OCI-LY3 (cell line): ENCODE data around the gene TGDS.
"Not testable (repeated sequence)": the region's sequence is repeated elsewhere in the genome, so short reads cannot be mapped to it uniquely, and the experiment has no call there.

ENCODE experiments used
- H2AFZ ChIP-seq: fragments of 200-600, 300-600 bp; shearing (Covaris generic); 2 replicates; pipeline ENCODE4 v1.6.0; 2014; ENCODE audit warnings: antibody characterized with exemption, low read depth, low read length
- H3K27ac ChIP-seq: fragments of 200-600, 300-600 bp; sonication (generic); 2 replicates; pipeline ENCODE4 v1.5.1; 2014; ENCODE audit warnings: mild to moderate bottlenecking, low read length, moderate library complexity, mixed read lengths
- H3K27me3 ChIP-seq: fragments of 200-600, 300-600 bp; sonication (generic); 2 replicates; pipeline ENCODE4 v1.6.1; 2014; ENCODE audit warnings: low read depth, low read length, mixed read lengths
- H3K36me3 ChIP-seq: fragments of 200-600, 300-600 bp; sonication (generic); replicated peaks from 2 replicates; pipeline ENCODE3; 2014; ENCODE audit warnings: low read depth, low read length, mixed read lengths
- H3K4me1 ChIP-seq: fragments of 300-600, 200-600 bp; sonication (generic); 2 replicates; pipeline ENCODE4 v1.6.1; 2014; ENCODE audit warnings: low read length, mixed read lengths
- H3K4me2 ChIP-seq: fragments of 200-600, 300-600 bp; sonication (generic); 2 replicates; pipeline ENCODE4 v1.6.1; 2014; ENCODE audit warnings: low read length, mixed read lengths
- H3K4me3 ChIP-seq: fragments of 300-600, 200-600 bp; sonication (generic); 2 replicates; pipeline ENCODE4 v1.5.1; 2014; ENCODE audit warnings: antibody characterized with exemption, mild to moderate bottlenecking, low read length, moderate library complexity
- H3K79me2 ChIP-seq: fragments of 300-600, 200-600 bp; shearing (Covaris generic); 2 replicates; pipeline ENCODE4 v1.6.1; 2014; ENCODE audit warnings: mild to moderate bottlenecking, low read length, mixed read lengths
- H3K9ac ChIP-seq: fragments of 300-600, 200-600 bp; shearing (Covaris generic); 2 replicates; pipeline ENCODE4 v1.6.0; 2014; ENCODE audit warnings: mild to moderate bottlenecking, low read length, moderate library complexity
- H3K9me3 ChIP-seq: fragments of 200-600, 300-600 bp; shearing (Covaris generic); 2 replicates; pipeline ENCODE4 v1.6.1; 2014; ENCODE audit warnings: low read length, mixed read lengths; ENCODE audit not compliant: insufficient read depth
- H4K20me1 ChIP-seq: fragments of 200-600, 300-600 bp; sonication (generic); 2 replicates; pipeline ENCODE4 v1.6.1; 2016; ENCODE audit warnings: low read length, mixed read lengths; ENCODE audit not compliant: insufficient read depth
- EZH2phosphoT487 ChIP-seq: fragments of 200-600 bp; shearing (Covaris generic); IDR thresholded peaks from 2 replicates; pipeline ENCODE4 v1.6.1; 2018; ENCODE audit warnings: antibody characterized with exemption, mixed run types, low read depth
- TF ChIP-seq, protein P1 (sequence below): fragments of 200-600, 300-600 bp; sonication (generic); IDR thresholded peaks from 2 replicates; pipeline ENCODE4 v1.5.1; 2014; ENCODE audit warnings: antibody characterized with exemption, low read length, low read depth

TGDS gene

DNA sequence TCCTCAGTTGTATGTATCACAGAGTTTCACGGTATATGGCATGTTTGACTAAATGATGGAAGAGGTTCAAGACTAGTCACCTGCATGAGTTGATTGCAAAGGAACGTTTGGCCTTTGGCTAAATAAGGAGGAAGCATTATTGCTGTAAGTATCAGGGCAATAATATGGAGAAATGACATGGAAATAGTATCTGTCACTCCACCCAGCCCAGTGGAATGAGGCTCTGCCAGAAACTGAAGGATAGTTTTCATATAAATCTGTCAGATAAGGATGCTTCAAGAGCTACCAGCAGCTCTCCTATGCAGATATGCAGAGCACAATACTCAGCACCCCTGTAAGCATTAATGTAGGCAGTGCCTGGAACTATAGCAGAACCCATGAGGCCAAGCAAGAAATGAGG, 60.7 kb downstream of the TGDS start:
- TF ChIP-seq, protein P1, sequence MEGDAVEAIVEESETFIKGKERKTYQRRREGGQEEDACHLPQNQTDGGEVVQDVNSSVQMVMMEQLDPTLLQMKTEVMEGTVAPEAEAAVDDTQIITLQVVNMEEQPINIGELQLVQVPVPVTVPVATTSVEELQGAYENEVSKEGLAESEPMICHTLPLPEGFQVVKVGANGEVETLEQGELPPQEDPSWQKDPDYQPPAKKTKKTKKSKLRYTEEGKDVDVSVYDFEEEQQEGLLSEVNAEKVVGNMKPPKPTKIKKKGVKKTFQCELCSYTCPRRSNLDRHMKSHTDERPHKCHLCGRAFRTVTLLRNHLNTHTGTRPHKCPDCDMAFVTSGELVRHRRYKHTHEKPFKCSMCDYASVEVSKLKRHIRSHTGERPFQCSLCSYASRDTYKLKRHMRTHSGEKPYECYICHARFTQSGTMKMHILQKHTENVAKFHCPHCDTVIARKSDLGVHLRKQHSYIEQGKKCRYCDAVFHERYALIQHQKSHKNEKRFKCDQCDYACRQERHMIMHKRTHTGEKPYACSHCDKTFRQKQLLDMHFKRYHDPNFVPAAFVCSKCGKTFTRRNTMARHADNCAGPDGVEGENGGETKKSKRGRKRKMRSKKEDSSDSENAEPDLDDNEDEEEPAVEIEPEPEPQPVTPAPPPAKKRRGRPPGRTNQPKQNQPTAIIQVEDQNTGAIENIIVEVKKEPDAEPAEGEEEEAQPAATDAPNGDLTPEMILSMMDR: no peak
- no peak for TF ChIP-seq EZH2phosphoT487
- Histone ChIP-seq H3K9me3 (no peaks in the 10 kb centered on the region), H3K4me3 (no peak overlapping the region), H3K79me2 (no peaks in the 10 kb centered on the region), H3K27me3 (peaks cover 17% of the 10 kb centered on the region; the same call in 1 of the 2 replicates), H2AFZ (no peak overlapping the region), H4K20me1 (no peaks in the 10 kb centered on the region), H3K27ac (no peak overlapping the region), H3K9ac (no peak overlapping the region), H3K4me2 (no peak overlapping the region), H3K36me3 (no peaks in the 10 kb centered on the region), H3K4me1 (no peaks in the 10 kb centered on the region)

DNA sequence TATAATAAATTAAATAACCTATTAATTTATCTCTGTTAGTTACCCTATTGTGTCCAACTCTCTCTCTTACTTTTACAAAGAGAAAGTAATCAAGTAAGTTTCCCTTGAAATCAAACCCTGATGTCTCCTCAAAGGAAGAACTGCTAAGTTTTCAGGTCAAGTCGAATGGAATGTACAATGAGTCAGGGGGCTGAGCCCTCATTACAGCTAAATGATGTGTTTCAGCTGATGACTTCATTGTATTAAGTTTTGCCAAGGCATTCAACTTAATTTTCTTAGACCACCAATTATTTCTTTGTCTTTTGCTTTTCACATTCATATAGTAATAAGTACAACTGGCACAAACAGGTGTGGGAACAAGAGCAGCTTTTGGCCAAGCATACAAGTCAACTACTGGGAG, 61.8 kb downstream of the TGDS start:
- no peak overlapping the region for H2AFZ ChIP-seq
- no peak overlapping the region for H3K4me3 ChIP-seq
- TF ChIP-seq, protein P1: no peak
- TF ChIP-seq EZH2phosphoT487: no peak
- H3K79me2 ChIP-seq: no peaks in the 10 kb centered on the region
- H3K4me1 ChIP-seq: no peaks in the 10 kb centered on the region
- H4K20me1 ChIP-seq: no peaks in the 10 kb centered on the region
- no peak overlapping the region for H3K9ac ChIP-seq
- H3K4me2 ChIP-seq: no peak overlapping the region
- no peaks in the 10 kb centered on the region for H3K9me3 ChIP-seq
- no peaks in the 10 kb centered on the region for H3K36me3 ChIP-seq
- no peak overlapping the region for H3K27ac ChIP-seq
- H3K27me3 ChIP-seq: peaks cover 14% of the 10 kb centered on the region; the same call in 1 of the 2 replicates

DNA sequence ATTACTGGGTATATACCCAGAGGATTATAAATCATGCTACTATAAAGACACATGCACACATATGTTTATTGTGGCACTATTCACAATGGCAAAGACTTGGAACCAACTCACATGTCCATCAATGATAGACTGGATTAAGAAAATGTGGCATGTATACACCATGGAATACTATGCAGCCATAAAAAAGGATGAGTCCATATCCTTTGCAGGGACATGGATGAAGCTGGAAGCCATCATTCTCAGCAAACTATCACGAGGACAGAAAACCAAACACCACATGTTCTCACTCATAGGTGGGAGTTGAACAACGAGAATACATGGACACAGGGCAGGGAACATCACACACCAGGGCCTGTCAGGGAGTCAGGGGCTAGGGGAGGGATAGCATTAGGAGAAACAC, 63.7 kb downstream of the TGDS start:
- not testable (repeated sequence) for H3K4me3 ChIP-seq, H2AFZ ChIP-seq, H3K27me3 ChIP-seq, H3K9me3 ChIP-seq, H3K9ac ChIP-seq, H3K36me3 ChIP-seq, H4K20me1 ChIP-seq, H3K4me2 ChIP-seq, H3K79me2 ChIP-seq, H3K4me1 ChIP-seq, H3K27ac ChIP-seq

DNA sequence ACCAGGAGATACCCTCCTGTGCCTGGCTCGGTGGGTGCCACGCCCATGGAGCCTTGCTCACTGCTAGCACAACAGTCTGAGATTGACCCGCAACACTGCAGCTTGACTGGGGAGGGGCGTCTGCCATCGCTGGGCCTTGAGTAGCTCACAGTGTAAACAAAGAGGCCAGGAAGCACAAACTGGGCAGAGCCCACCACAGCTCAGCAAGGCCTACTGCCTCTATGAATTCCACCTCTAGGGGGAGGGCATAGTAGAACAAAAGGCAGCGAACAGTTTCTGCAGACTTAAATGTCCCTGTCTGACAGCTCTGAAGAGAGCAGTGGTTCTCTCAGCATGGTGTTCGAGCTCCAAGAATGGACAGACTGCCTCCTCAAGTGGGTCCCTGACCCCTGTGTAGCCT, 69.0 kb downstream of the TGDS start:
- H2AFZ ChIP-seq, H3K4me2 ChIP-seq, H4K20me1 ChIP-seq, H3K9ac ChIP-seq, H3K4me3 ChIP-seq, H3K79me2 ChIP-seq, H3K36me3 ChIP-seq, H3K9me3 ChIP-seq, H3K27ac ChIP-seq, H3K27me3 ChIP-seq, H3K4me1 ChIP-seq: not testable (repeated sequence)

DNA sequence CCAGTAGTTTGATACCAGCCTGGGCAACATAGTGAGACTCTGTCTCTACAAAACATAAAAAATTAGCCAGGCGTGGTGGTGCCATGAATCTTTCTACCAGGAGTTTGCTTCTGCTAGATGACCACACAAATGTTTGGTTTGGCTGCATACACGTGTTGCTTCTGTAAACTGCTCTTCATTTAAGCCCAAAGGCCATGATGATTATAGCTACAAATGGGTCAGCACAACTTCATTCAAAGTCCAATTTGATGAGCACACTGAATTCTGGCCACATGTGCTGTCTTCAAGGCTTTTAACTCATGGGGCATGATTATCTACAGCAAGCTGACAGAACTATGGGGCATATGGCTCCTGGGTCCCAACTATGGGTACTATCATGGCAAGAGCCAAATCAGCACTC, 70.2 kb downstream of the TGDS start:
- no peaks in the 10 kb centered on the region for H4K20me1 ChIP-seq
- H3K4me2 ChIP-seq: no peak overlapping the region
- H3K27me3 ChIP-seq: no peaks in the 10 kb centered on the region
- no peak overlapping the region for H3K27ac ChIP-seq
- H3K4me1 ChIP-seq: no peaks in the 10 kb centered on the region
- H3K79me2 ChIP-seq: no peaks in the 10 kb centered on the region
- no peaks in the 10 kb centered on the region for H3K9me3 ChIP-seq
- H3K4me3 ChIP-seq: no peak overlapping the region
- no peak for TF ChIP-seq EZH2phosphoT487
- TF ChIP-seq, protein P1: no peak
- no peaks in the 10 kb centered on the region for H3K36me3 ChIP-seq
- no peak overlapping the region for H2AFZ ChIP-seq
- no peak overlapping the region for H3K9ac ChIP-seq
